ENCODE results near the gene MAGI3. TPM values are rescaled to one million over a fixed set of nuclear protein-coding genes. Genes with fewer than 3 reads are reported as not detected.

The MAGI3 gene
- total RNA-seq, 1 experiment from 2014 or later, result 12.7 TPM

- DNase-seq (ENCODE audit: low read depth), result no peak
These were observed 263.4 kb downstream of the MAGI3 start for GRCh38 chr1:113653741-113654140.

- no peak for DNase-seq (ENCODE audit: low read depth)
These were observed 264.6 kb downstream of the MAGI3 start for GRCh38 chr1:113654883-113655282.

- no peak for DNase-seq (ENCODE audit: low read depth)
These were observed 266.8 kb downstream of the MAGI3 start for GRCh38 chr1:113657126-113657525.

GRCh38 chr1:113657556-113658063 lies 267.3 kb downstream of the MAGI3 start:
- no peak for DNase-seq (ENCODE audit: low read depth)

- DNase-seq (ENCODE audit: low read depth), result peak; percentile 40
These were observed 268.7 kb downstream of the MAGI3 start for GRCh38 chr1:113659035-113659434.

GRCh38 chr1:113659556-113659955 lies 269.2 kb downstream of the MAGI3 start:
- no peak for DNase-seq (ENCODE audit: low read depth)

GRCh38 chr1:113660088-113660487 lies 269.8 kb downstream of the MAGI3 start:
- peak; percentile 39 for DNase-seq (ENCODE audit: low read depth)

GRCh38 chr1:113662101-113662500 lies 271.8 kb downstream of the MAGI3 start:
- peak; percentile 23 for DNase-seq (ENCODE audit: low read depth)

GRCh38 chr1:113663165-113663951 lies 273.0 kb downstream of the MAGI3 start:
- DNase-seq (ENCODE audit: low read depth), result no peak

GRCh38 chr1:113665071-113665470 lies 274.8 kb downstream of the MAGI3 start:
- no peak for DNase-seq (ENCODE audit: low read depth)

- no peak for DNase-seq (ENCODE audit: low read depth)
These were observed 275.8 kb downstream of the MAGI3 start for GRCh38 chr1:113666126-113666525.

GRCh38 chr1:113669988-113670387 lies 279.7 kb downstream of the MAGI3 start:
- no peak for DNase-seq (ENCODE audit: low read depth)

- no peak for DNase-seq (ENCODE audit: low read depth)
These were observed 280.3 kb downstream of the MAGI3 start for GRCh38 chr1:113670650-113671049.

GRCh38 chr1:113672491-113672890 lies 282.2 kb downstream of the MAGI3 start:
- DNase-seq (ENCODE audit: low read depth), result no peak

- DNase-seq (ENCODE audit: low read depth), result no peak
These were observed 284.3 kb downstream of the MAGI3 start for GRCh38 chr1:113674591-113674990.

- DNase-seq (ENCODE audit: low read depth), result peak; percentile 13
These were observed 285.0 kb downstream of the MAGI3 start for GRCh38 chr1:113675302-113675701.

- DNase-seq (ENCODE audit: low read depth), result no peak
These were observed 286.2 kb downstream of the MAGI3 start for GRCh38 chr1:113676524-113676923.

GRCh38 chr1:113677250-113678158 lies 287.2 kb downstream of the MAGI3 start:
- peak; percentile 52 for DNase-seq (ENCODE audit: low read depth)

- DNase-seq (ENCODE audit: low read depth), result no peak
These were observed 287.8 kb downstream of the MAGI3 start for GRCh38 chr1:113678159-113678469.

- no peak for DNase-seq (ENCODE audit: low read depth)
These were observed 291.5 kb downstream of the MAGI3 start for GRCh38 chr1:113681596-113682337.

- DNase-seq (ENCODE audit: low read depth), result no peak
These were observed 293.3 kb downstream of the MAGI3 start for GRCh38 chr1:113683384-113684152.

Measured in M059J (cell line).